ENCODE results near the gene PIGW.
"Not testable (repeated sequence)": the region's sequence is repeated elsewhere in the genome, so short reads cannot be mapped to it uniquely, and the experiment has no call there.

The PIGW gene, protein sequence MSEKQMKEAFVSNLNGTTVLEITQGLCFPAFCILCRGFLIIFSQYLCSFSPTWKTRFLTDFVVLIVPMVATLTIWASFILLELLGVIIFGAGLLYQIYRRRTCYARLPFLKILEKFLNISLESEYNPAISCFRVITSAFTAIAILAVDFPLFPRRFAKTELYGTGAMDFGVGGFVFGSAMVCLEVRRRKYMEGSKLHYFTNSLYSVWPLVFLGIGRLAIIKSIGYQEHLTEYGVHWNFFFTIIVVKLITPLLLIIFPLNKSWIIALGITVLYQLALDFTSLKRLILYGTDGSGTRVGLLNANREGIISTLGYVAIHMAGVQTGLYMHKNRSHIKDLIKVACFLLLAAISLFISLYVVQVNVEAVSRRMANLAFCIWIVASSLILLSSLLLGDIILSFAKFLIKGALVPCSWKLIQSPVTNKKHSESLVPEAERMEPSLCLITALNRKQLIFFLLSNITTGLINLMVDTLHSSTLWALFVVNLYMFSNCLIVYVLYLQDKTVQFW

DNA sequence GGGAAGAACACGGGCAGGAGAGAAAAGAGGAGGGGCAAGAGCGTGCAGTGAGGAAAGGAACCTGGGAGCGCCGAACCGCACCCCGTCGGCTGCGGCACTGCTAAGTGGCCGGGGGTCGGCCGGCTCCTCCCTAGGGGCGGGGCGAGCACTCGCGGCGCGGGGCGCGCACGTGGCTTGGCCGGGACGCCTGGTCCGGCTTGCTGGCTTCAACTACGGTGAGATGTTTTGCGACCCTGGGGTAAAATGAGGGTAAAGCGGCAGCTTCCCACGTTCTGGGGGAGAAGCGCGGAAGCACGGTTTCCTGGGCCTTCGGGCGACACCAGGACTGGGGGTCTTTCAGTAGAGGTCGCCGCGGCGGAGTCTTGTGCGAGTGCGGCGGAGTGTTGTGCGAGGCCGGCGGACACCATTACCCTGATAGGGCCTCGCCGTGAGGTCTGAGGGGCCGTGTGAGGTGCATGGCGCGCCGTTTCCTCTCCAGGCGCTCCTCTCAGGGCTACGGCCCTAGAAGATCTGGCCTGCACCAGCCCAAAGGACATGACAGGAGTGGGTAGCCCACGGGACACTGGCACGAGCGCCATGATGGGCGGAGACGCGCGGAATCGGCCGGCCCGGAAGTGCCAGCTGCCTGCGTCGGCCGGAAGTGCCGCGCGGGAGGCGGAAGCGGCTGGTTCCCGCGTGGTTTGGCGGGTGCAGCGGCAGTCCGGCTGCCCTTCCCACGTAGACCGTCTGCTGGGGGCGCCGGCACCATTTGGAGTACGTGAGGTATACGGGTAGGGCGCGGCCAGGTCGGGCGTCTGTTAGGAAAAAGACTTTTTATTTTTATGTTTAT lies at the start of gene PIGW, which contains the start of gene MYO19:
Gene PIGW, plus strand, starts transcription at position 148 of the 829 bp plus-strand sequence. CDS start 2,115 bp downstream, outside the sequence.
Gene MYO19, minus strand, starts transcription at position 29 of the 829 bp plus-strand sequence. CDS start 2,330 bp downstream, outside the sequence.
- DNase-seq, result peak; percentile 90

DNA sequence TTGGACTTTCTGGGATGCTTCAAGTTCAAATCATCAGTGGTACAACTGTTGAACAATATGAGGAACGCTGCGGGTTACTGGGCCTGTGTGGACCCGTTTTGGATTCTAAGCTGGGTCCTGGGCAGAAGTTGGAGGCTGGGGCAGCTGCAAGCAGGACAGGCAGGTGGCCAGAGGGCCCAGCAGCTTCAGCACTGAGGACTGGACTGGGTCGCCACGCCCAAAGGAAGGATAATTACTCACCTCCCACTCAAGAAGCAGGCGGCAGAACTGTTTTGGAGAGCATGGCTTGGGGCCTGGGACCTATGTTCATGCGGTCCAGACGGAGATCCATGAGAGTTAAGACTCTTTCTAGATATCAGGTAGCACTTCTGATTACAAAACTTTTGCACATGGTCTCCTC lies 49.8 kb upstream of the PIGW start:
- no peak for DNase-seq

DNA sequence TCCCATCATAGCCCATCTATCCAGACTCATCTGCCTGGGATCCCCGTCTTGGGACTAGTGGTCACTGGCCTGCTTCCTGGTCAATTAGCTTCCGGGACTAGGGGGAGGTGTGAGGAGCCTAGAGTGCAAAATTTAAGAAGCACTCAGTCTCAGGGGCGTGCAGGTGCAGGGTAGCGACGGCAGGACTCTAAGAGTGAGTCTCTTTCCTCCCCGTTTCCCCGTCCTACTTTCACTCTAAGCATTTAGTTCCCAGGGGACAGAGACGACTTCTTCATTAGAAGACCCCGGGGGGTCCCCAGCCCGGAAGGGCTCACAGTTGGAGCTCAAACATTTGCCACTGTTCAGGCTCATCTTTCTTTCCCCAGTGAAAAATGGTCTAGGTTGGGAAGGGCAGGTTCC lies 49.0 kb upstream of the PIGW start:
- DNase-seq, result no peak

DNA sequence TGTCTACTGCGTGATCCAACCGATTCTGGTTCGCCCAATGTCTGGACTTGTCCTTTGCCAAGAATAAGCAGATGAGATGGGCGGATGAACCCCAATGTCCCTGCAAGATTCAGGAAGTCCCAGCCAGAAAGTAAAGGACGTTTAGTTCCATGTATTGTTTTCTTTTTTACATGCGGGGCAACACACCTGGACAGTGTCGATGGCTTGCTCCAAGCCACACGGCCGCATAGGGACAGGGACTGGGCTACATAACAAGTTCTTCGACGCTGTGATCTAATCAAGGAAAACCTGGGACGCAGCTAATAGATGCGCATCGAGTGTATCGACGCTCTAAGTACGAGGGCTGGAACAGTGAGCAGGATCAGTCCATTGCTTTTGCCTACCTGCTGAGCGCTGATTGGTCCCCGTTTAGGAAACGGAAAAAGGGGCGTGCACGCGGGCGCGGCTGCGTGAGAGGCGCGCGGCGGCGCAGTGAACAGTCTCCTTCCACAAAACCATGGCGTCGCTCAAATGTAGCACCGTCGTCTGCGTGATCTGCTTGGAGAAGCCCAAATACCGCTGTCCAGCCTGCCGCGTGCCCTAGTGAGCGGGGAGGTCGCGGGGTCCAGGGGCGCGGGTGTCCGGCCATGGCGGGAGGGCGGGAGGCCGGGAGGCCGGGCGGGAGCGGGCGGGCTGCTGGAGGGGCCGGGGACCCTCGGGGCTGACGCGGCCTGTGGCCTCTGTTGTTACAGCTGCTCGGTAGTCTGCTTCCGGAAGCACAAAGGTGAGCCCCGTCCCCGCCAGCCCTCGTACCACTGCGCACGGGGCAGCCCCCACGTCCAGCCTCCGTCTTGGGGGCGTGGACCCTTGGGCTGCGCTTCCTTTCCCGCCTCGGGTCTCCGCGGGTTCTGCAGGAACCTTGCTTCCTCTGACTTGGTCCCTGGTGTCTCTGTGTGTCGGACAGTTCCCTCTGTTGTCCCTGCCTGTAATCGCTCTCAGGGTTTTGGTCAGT lies 48.3 kb upstream of the PIGW start, which contains the start of gene ZNHIT3:
Gene ZNHIT3, plus strand, starts transcription at position 478 of the 991 bp plus-strand sequence. Its CDS starts 19 bp downstream, at position 497.
- DNase-seq, result peak; percentile 93

DNA sequence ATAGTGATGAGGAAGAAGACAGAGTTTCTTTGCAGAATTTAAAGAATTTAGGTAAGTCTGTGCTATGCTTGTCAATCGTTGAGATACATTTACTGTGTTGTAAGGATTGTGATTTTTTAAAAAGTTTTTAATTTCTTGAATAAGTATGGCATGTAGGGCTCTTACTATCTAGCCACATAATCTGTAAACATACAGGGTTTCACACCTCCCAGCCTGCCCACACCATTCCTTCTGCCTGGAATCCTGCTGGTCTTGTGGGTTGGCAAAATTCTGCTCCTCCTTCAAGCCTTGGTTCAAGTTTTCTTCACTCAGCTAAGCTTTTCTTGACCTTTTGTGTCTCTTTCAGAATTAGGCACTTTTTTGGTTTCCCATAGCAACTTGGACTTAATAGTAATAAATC lies 40.8 kb upstream of the PIGW start:
- DNase-seq, result no peak

DNA sequence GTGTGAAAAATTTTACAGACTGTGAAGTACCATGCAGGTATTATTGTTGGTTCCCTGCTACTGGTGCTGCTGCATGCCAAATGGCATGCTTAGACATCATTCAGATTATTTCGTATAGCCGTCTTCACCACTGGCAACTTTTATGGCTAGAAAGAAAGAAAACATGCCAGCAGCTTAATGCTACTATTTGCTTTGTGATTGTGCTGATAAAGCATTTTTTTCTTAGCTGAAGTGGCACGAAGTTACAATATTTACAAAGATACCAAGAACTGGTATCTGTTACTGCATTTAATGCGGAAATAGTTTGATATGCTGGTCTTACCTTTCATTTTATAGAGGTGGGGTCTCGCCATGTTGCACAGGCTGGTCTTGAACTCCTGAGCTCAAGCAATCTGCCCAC lies 40.1 kb upstream of the PIGW start:
- DNase-seq, result no peak

DNA sequence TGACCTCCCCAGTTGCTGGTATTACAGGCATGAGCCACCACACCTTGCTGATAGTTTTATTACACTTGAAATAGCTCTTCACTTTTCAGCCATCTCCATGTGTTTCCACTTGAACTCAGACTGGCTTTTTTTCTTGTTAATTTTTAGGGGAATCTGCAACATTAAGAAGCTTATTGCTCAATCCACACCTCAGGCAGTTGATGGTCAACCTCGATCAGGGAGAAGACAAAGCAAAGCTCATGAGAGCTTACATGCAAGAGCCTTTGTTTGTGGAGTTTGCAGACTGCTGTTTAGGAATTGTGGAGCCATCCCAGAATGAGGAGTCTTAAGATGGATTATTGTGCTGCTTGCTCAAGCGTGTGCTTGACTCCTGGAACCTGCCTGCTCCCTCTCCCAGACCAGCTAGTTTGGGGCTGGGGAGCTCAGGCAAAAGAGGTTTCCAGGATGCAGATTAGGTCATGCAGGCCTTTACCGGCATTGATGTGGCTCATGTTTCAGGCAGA lies 39.7 kb upstream of the PIGW start:
- DNase-seq, result no peak

DNA sequence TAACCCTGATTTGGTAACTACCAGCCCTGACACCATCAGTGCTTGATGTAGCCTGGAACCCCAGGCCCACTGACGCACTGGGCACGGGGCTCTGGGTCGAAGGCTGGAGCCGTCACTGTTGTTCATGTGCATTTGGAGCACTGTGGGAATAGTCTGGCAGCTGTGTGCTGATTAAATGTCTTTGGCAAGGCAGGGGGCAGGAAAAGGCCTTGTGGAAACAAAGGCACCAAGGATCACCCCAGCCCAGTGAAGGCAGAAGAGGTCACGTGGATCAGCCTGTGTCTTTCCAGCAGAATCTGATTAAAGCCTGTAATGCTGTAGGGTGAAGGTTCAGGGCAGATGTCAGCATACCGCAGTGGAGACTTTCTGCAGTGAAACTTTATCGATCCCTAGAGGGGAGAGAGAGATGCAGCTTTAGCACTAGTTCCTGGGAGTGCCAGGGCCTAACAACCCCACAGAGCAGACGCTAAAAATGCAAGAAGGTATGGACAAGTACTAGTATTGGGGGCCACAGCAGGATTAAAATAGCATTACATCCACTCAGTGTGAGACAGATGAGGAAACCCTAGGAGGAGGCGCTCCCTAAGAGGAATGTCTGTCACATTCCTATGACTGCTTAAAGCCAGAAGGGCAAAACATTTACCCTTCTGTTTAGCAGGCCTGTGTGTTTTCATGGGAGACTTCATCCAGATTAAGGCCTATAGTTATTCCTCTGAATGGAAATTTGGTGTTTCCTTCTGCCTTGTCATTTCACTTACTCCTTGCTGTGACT lies 38.6 kb upstream of the PIGW start:
- no peak for DNase-seq

DNA sequence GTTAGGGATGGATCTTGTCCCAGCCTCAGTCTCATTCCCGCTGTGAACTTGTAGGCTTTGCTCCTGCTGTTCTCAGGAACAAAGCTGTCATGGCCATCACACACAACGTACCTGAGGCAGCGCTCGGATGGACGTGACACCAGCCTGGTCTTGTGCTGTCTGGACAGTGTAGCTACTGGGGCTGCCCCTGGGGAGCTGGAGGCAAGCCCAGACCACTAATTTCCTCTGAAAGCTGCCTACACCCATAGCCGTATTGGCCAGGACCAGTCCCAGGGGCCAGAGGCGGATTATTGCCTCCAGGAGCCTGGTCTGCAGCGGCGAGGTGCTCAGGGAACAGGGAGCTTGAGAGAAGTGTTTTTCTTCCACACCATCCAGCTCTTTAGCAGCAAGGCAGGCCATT lies 36.6 kb upstream of the PIGW start:
- DNase-seq, result no peak

DNA sequence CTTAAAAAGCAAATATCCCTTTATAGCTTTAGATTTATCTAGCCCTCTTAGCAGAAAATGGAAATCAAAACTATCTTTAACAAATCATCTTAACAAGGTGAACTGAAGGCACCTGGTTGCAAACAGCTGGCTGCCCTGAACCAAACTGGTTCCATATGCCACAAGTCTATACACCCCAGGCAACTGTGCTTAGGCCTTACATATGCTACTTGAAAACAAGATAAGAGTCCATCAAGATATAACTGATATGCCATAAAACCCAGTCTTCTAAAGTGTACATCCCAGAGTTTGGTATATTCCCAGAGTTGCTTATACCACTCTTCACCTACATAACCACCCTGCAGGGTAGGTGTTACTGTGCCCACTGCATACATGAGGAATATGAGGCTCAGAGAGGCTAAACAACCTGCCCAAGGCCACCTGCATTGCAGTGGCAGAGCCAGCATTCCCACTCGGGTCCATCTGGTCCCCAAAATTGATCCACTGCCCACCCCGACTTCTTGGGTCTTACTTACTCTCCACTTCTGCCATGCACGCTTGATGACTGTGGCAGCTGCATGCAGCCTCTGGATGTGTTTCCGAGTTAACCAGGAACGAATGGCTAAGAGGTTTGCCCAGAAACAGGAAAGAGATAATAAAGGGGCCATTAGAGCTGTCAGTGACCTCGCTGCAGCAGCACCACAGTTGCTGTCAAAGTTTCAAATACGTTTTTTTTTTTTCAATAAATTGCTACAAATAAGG lies 36.1 kb upstream of the PIGW start:
- DNase-seq, result no peak

DNA sequence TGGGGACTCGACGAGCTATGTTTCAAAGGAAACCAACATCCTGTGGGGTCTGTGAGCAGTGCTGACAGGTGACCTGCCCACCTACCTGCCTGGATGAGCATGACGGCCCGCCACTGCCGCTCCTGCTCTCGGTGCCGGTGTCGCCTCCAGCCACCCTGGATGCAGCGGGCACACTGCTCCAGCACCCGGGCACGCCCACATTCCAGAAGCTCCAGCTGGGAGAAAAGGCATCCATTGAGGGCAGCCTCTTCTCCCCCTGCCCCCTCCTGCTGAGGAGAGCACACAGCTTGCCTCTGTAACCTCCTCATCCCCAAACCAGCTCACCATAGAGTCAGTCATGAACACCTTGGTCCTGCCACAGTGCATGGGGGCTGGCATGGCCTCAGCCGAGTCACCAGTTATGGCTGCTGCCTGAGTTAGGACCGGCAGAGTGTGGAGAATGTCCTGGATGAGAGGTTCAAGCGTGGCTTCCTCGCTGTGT lies 34.0 kb upstream of the PIGW start:
- DNase-seq, result no peak

DNA sequence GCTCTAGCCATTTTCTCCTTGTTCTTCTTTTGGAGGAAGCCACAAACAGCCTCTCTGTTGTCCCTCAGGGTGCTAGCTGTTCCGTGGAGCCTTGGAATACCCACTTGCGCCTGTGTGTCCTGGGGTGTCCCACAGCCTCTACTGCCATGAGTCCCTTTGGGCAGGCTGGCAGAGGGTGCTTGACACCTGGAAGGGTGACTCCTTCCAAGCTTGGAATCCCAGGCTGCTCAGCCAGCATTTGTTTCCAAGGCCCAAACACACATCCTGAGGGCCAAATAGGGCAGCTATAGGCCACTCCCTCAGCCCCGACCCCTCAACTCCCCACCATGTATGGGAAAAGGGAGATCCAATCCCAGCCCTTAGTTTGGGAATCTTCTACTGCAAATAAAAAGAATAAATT lies 33.4 kb upstream of the PIGW start:
- DNase-seq, result no peak

DNA sequence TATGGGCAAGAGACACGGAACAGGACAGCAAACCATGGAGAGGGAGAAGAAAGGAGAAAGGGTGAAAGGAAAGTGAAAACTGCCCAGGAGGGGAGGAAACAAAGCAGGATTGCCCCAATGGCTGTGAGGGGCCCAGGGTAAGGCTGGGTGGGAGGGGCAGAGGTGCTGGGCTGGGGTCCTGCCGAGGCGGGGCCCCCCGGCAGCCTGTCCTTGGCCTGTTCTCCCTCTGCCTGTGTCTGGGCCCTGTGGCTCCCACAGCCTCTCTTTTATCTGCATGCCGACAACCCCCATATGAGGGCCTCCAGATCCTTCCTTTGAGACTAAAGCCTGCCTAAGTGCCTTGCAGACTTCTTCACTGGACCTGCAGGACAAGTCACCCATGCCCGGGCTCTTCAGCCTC lies 32.8 kb upstream of the PIGW start:
- DNase-seq, result no peak

DNA sequence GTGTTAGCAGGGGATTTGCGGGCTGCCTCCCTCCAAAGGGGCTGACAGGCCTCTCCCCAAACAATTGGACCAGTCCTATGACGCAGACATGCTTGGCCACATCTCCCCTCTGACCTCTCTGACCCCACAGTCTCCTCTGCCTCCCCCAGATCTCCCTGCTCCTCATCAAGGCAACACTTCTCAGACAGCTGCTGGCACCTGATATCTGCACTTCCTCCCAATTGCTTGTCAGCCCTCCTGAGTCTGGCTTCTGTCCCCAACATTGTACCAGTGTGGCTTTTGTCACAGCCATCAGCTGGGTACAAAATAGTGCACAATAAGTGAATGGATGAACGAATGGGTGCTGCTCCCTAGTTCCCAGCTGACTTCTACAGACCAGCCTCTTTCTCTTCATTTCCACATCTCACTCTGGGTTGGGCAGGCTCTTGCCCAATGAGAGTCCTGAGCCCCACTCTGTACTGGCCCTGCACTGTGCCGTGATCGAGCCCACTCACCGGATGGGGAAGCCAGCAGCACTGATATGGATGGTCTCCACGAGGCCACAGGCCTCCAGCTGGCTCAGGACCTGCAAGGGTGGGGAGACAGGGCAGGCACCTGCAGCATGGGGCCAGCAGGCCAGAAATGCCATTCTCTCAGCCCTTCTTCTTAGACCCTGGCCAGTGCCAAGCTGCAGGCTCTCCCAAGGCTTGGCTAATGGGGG lies 31.2 kb upstream of the PIGW start:
- no peak for DNase-seq

DNA sequence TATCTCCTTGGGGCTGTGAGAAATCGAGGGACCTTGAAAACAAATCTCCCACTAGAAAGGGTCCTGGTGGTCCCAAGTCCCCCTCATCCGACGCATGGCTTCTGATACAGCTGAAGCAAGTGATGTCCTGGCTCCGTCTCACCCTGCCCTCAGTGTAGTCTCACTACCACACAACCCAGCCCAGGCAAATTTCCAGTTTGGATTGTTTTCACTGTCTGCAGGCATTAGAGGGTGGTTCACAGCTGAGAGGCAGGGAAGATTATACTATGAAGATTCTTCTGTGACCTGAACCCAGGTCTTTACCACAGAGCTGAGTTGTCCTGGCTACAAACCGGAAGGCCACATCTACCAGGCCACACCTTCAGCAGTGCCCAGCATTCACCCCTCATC lies 30.6 kb upstream of the PIGW start:
- DNase-seq, result no peak

DNA sequence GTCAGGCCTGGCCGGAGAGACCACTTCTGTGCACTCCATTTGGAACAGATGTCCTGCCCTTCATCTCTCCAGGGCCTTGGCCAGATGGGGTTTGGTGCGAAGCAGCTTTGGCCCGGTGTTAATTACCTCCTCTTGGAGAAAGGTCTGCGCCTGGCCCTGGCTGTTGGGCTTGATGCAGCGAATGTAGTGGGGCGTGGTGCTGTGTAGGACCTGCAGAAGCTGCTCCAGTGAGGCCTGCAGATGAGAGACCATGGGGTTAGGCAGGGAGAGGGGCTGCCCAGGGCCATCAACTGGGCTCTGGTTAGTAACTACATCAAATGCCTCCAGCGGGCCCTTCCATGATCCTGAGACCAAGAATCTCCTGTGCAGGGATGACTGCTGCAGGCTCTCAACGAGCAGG lies 29.6 kb upstream of the PIGW start:
- DNase-seq, result no peak

DNA sequence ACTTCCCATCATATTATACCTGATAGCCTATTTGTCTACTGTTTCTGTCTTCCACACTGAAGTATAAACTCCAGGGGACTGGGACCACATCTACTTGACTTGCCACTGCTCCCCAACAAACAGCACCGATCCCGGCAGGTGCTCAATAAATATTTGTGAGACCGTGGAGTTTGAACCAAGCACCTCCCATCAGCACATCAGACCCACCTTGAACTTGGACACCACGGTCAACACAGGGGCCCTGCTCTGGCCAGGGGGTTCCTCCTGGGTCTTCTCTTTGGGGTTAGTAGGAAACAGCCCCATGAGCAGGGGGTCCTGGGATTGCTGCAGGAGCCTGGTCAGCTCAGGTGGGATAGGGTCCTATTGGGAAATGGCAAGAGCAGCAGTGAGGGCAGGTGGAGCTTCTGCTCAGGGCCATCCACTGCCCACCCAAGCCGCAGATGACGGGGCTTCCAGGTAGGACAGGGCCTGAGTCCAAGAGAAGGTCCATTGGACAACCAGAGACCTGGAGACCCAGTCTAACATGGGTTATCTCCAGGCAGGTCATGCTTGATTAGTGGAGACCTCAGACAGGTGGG lies 28.4 kb upstream of the PIGW start:
- no peak for DNase-seq

DNA sequence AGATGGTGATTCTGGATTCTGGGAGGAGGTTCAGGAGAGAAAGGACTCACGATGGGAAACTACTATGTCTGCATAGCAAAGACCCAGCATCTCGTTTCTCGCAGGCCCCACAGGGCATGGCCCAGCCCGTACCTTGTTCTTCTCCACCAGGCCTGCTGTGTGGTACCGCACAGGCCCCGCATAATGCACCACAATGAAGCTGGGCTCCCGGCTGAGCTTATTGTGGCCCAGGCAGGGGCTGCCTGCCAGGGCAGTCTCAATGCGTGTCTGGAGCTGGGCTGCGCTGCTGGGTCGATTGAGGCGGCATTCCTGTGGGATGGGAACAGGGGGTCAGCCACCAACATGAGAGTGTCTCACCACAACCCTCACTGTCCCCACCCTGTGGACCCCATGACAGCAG lies 28.0 kb upstream of the PIGW start:
- DNase-seq, result no peak

DNA sequence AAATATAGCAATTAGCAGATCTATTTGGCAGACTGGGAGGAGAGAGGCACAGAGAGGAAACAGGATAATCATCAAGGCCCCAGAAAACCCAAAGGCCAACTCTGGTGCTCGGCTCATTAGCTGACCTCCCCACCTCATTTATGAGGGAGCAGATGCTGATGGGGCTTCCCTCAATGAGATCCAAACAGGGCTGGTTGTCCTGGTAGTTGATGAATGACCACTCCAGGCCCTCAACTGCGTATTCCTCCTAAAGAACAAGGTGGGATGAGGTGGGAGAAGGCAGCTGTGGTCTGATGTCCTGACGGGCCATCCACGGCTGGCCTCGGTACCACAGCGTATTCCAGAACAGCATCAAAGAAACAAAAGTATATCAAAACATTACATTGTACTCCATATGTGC lies 27.5 kb upstream of the PIGW start:
- no peak for DNase-seq

DNA sequence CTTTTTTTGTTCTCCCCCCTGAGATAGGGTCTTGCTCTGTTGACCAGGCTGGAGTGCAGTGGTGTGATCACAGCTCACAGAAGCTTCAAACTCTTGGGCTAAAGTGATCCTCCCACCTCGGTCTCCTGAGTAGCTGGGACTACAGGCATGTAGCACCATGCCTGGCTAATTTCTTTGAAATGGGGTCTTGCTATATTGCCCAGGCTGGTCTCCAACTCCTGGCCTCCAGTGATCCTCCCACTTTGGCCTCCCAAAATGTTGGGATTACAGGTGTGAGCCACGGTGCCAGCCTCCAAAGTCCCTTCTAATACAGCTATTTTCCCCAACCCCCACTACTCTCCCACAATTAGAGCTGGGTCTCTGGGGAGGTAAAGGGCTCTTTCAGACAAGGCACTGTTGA lies 26.3 kb upstream of the PIGW start:
- DNase-seq, result not testable (repeated sequence)

Measured in NCI-H1092 treated with DMSO at 0.1 percent for 48 hours (cell line).